DND-41 (cell line): ENCODE results near the gene SHROOM3.

Experiments used
- CTCF ChIP-seq: IDR thresholded peaks from 2 replicates; pipeline ENCODE4 v1.5.1; 2012; ENCODE audit warnings: borderline replicate concordance, low read length, moderate library complexity, mild to moderate bottlenecking; ENCODE audit not compliant: poor library complexity, severe bottlenecking; ENCODE audit errors: extremely low read depth
- EZH2 ChIP-seq: IDR thresholded peaks from 3 replicates; pipeline ENCODE4 v1.6.1; 2012; ENCODE audit warnings: borderline replicate concordance, low read depth, mild to moderate bottlenecking, moderate library complexity, low read length, inconsistent platforms; ENCODE audit not compliant: severe bottlenecking

DNA sequence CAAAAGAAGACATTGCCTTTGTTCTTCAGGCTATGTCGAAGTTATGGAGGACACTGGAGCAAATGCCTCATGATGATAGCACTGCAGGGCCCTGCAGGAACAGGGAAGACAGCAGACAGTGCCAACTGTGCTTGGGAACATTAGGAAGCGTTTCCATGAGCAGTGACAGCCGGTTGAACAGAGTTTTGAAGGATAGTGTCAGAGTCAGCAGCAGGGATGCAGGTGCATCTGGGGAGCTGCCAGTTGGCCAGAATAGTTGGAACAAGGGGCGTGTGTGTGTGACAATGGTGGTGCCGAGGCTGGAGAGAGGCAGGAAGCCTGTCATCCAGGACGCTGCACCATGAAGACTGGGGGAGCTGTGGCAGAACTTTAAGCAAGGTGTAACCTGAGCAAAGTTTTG is 88.6 kb downstream of the SHROOM3 start:
- TF ChIP-seq EZH2 (no peak), CTCF (no peak)
